ENCODE results near the gene FCGR3A. TPM values are rescaled to one million over a fixed set of nuclear protein-coding genes. Genes with fewer than 3 reads are reported as not detected.
"Not testable (repeated sequence)": the region's sequence is repeated elsewhere in the genome, so short reads cannot be mapped to it uniquely, and the experiment has no call there.

FCGR3A gene
- total RNA-seq, 1 experiment from 2014 or later = not detected

GRCh38 chr1:161556990-161557389 is 7.4 kb upstream of the FCGR3A start:
- not testable (repeated sequence) for H3K36me3 Mint-ChIP-seq (ENCODE audit: insufficient read depth, unreplicated experiment); H3K9me3 Mint-ChIP-seq (ENCODE audit: unreplicated experiment)

GRCh38 chr1:161556143-161556542 is 6.5 kb upstream of the FCGR3A start:
- H3K27ac Mint-ChIP-seq (ENCODE audit: unreplicated experiment); CTCF ChIA-PET; BruUV-seq (replicated peaks); H3K4me1 Mint-ChIP-seq (ENCODE audit: low read depth, unreplicated experiment); intact Hi-C loops (cut with micrococcal nuclease; ENCODE audit: unreplicated experiment); H3K9me3 ChIP-seq; H3K36me3 ChIP-seq (ENCODE audit: control insufficient read depth, insufficient read depth, low read length); H3K36me3 Mint-ChIP-seq (ENCODE audit: insufficient read depth, unreplicated experiment); H3K4me3 Mint-ChIP-seq (ENCODE audit: unreplicated experiment); POLR2A ChIA-PET; H3K4me3 ChIP-seq (ENCODE audit: low read depth, low read length); H3K4me1 ChIP-seq; H3K9me3 Mint-ChIP-seq (ENCODE audit: unreplicated experiment); DNase-seq; H3K27me3 ChIP-seq (replicated peaks; ENCODE audit: control insufficient read depth, insufficient read depth, low read length); H3K27me3 Mint-ChIP-seq (ENCODE audit: insufficient read depth, unreplicated experiment): not testable (repeated sequence)

More at GRCh38 chr1:161556990-161557389, 7.4 kb upstream of the FCGR3A start:
- H3K36me3 ChIP-seq (ENCODE audit: control insufficient read depth, insufficient read depth, low read length); H3K4me3 ChIP-seq (ENCODE audit: low read depth, low read length); H3K4me1 ChIP-seq; H3K27ac Mint-ChIP-seq (ENCODE audit: unreplicated experiment); H3K4me3 Mint-ChIP-seq (ENCODE audit: unreplicated experiment); H3K27me3 Mint-ChIP-seq (ENCODE audit: insufficient read depth, unreplicated experiment); CTCF ChIA-PET; intact Hi-C loops (cut with micrococcal nuclease; ENCODE audit: unreplicated experiment); H3K27me3 ChIP-seq (replicated peaks; ENCODE audit: control insufficient read depth, insufficient read depth, low read length); H3K4me1 Mint-ChIP-seq (ENCODE audit: low read depth, unreplicated experiment); H3K9me3 ChIP-seq; POLR2A ChIA-PET; BruUV-seq (replicated peaks); DNase-seq: not testable (repeated sequence)

GRCh38 chr1:161554815-161555417 is 5.3 kb upstream of the FCGR3A start:
- H3K9me3 ChIP-seq; H3K9me3 Mint-ChIP-seq (ENCODE audit: unreplicated experiment); DNase-seq; H3K27ac Mint-ChIP-seq (ENCODE audit: unreplicated experiment); H3K27me3 Mint-ChIP-seq (ENCODE audit: insufficient read depth, unreplicated experiment); BruUV-seq (replicated peaks); H3K4me3 ChIP-seq (ENCODE audit: low read depth, low read length); H3K27me3 ChIP-seq (replicated peaks; ENCODE audit: control insufficient read depth, insufficient read depth, low read length); intact Hi-C loops (cut with micrococcal nuclease; ENCODE audit: unreplicated experiment); H3K4me1 ChIP-seq; H3K36me3 Mint-ChIP-seq (ENCODE audit: insufficient read depth, unreplicated experiment); CTCF ChIA-PET; H3K36me3 ChIP-seq (ENCODE audit: control insufficient read depth, insufficient read depth, low read length); POLR2A ChIA-PET; H3K4me1 Mint-ChIP-seq (ENCODE audit: low read depth, unreplicated experiment); H3K4me3 Mint-ChIP-seq (ENCODE audit: unreplicated experiment): not testable (repeated sequence)

- H3K4me3 ChIP-seq (ENCODE audit: low read depth, low read length); CTCF ChIA-PET; H3K36me3 Mint-ChIP-seq (ENCODE audit: insufficient read depth, unreplicated experiment); H3K27me3 Mint-ChIP-seq (ENCODE audit: insufficient read depth, unreplicated experiment); H3K27me3 ChIP-seq (replicated peaks; ENCODE audit: control insufficient read depth, insufficient read depth, low read length); H3K4me1 Mint-ChIP-seq (ENCODE audit: low read depth, unreplicated experiment); H3K9me3 ChIP-seq; H3K9me3 Mint-ChIP-seq (ENCODE audit: unreplicated experiment); BruUV-seq (replicated peaks); POLR2A ChIA-PET; H3K36me3 ChIP-seq (ENCODE audit: control insufficient read depth, insufficient read depth, low read length); H3K27ac Mint-ChIP-seq (ENCODE audit: unreplicated experiment); H3K4me3 Mint-ChIP-seq (ENCODE audit: unreplicated experiment); H3K4me1 ChIP-seq; intact Hi-C loops (cut with micrococcal nuclease; ENCODE audit: unreplicated experiment); DNase-seq: not testable (repeated sequence)
Measured at GRCh38 chr1:161554340-161554739, 4.7 kb upstream of the FCGR3A start.

GRCh38 chr1:161553631-161554030 is 4.0 kb upstream of the FCGR3A start:
- H3K9me3 Mint-ChIP-seq (ENCODE audit: unreplicated experiment); H3K36me3 Mint-ChIP-seq (ENCODE audit: insufficient read depth, unreplicated experiment); H3K4me1 Mint-ChIP-seq (ENCODE audit: low read depth, unreplicated experiment); H3K4me3 ChIP-seq (ENCODE audit: low read depth, low read length); DNase-seq; H3K27me3 Mint-ChIP-seq (ENCODE audit: insufficient read depth, unreplicated experiment); H3K4me1 ChIP-seq; H3K27ac Mint-ChIP-seq (ENCODE audit: unreplicated experiment); intact Hi-C loops (cut with micrococcal nuclease; ENCODE audit: unreplicated experiment); H3K27me3 ChIP-seq (replicated peaks; ENCODE audit: control insufficient read depth, insufficient read depth, low read length); H3K4me3 Mint-ChIP-seq (ENCODE audit: unreplicated experiment); CTCF ChIA-PET; BruUV-seq (replicated peaks); H3K9me3 ChIP-seq; POLR2A ChIA-PET; H3K36me3 ChIP-seq (ENCODE audit: control insufficient read depth, insufficient read depth, low read length): not testable (repeated sequence)

GRCh38 chr1:161550942-161551341 is 1.3 kb upstream of the FCGR3A start:
- H3K27ac Mint-ChIP-seq (ENCODE audit: unreplicated experiment); H3K4me3 ChIP-seq (ENCODE audit: low read depth, low read length); H3K36me3 Mint-ChIP-seq (ENCODE audit: insufficient read depth, unreplicated experiment); CTCF ChIA-PET; H3K9me3 Mint-ChIP-seq (ENCODE audit: unreplicated experiment); H3K4me3 Mint-ChIP-seq (ENCODE audit: unreplicated experiment); H3K27me3 ChIP-seq (replicated peaks; ENCODE audit: control insufficient read depth, insufficient read depth, low read length); H3K4me1 Mint-ChIP-seq (ENCODE audit: low read depth, unreplicated experiment); H3K36me3 ChIP-seq (ENCODE audit: control insufficient read depth, insufficient read depth, low read length); intact Hi-C loops (cut with micrococcal nuclease; ENCODE audit: unreplicated experiment); H3K27me3 Mint-ChIP-seq (ENCODE audit: insufficient read depth, unreplicated experiment); DNase-seq; H3K4me1 ChIP-seq; POLR2A ChIA-PET; BruUV-seq (replicated peaks); H3K9me3 ChIP-seq: not testable (repeated sequence)

- H3K4me1 ChIP-seq; BruUV-seq (replicated peaks); H3K4me3 ChIP-seq (ENCODE audit: low read depth, low read length); CTCF ChIA-PET; POLR2A ChIA-PET; H3K27ac Mint-ChIP-seq (ENCODE audit: unreplicated experiment); H3K36me3 ChIP-seq (ENCODE audit: control insufficient read depth, insufficient read depth, low read length); intact Hi-C loops (cut with micrococcal nuclease; ENCODE audit: unreplicated experiment); H3K4me3 Mint-ChIP-seq (ENCODE audit: unreplicated experiment); H3K9me3 ChIP-seq; H3K27me3 ChIP-seq (replicated peaks; ENCODE audit: control insufficient read depth, insufficient read depth, low read length); H3K36me3 Mint-ChIP-seq (ENCODE audit: insufficient read depth, unreplicated experiment); H3K27me3 Mint-ChIP-seq (ENCODE audit: insufficient read depth, unreplicated experiment); DNase-seq; H3K4me1 Mint-ChIP-seq (ENCODE audit: low read depth, unreplicated experiment); H3K9me3 Mint-ChIP-seq (ENCODE audit: unreplicated experiment): not testable (repeated sequence)
Measured at GRCh38 chr1:161548749-161549406, 740 bp downstream of the FCGR3A start.

Data from Caco-2 (cell line).